GM12892 (cell line): ENCODE data around the gene DNAJC12.
"Not testable (repeated sequence)": the region's sequence is repeated elsewhere in the genome, so short reads cannot be mapped to it uniquely, and the experiment has no call there.

Experiments used
- DNase-seq: peaks from one replicate; pipeline ENCODE4 v3.0.0; 2011; ENCODE audit not compliant: insufficient read length
- FAIRE-seq: peaks from 2 replicates; lab custom pipeline; 2011; peaks lifted over from hg19 to GRCh38; lab: Jason Lieb, UNC
- POLR2A ChIP-seq: IDR thresholded peaks from 2 replicates; pipeline ENCODE4 v1.6.1; 2011; ENCODE audit warnings: low read depth, low read length, control low read depth
- POLR2AphosphoS5 ChIP-seq: IDR thresholded peaks from 2 replicates; pipeline ENCODE4 v1.6.1; 2011; ENCODE audit warnings: low read depth, low read length, control low read depth
- TAF1 ChIP-seq: IDR thresholded peaks from 2 replicates; pipeline ENCODE4 v1.6.1; 2011; ENCODE audit warnings: low read depth, mild to moderate bottlenecking, control low read depth, low read length, borderline replicate concordance

The DNAJC12 gene

DNA sequence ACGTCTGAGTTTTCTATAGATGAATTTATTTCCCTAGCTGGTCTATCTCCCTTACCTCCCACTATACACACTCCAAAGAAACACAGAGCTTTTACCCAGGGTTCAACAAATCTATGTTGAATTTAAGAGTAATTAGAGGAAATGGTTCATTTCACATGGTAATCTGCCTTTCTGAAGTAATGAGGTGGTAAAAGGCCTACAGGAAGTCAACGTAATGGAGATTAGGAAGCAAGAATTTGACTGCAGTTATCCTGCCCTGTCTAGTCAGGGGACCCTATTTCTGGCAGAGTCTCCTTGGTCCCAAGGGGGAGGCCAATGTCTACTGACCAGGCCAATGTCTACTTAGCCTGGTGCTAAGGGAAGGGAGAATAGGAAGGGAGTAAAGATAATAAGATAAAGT lies 25.1 kb upstream of the DNAJC12 start:
- FAIRE-seq (no peak), DNase-seq (no peak)
- TF ChIP-seq TAF1: no peak
- TF ChIP-seq POLR2A: no peak
- no peak for TF ChIP-seq POLR2AphosphoS5

DNA sequence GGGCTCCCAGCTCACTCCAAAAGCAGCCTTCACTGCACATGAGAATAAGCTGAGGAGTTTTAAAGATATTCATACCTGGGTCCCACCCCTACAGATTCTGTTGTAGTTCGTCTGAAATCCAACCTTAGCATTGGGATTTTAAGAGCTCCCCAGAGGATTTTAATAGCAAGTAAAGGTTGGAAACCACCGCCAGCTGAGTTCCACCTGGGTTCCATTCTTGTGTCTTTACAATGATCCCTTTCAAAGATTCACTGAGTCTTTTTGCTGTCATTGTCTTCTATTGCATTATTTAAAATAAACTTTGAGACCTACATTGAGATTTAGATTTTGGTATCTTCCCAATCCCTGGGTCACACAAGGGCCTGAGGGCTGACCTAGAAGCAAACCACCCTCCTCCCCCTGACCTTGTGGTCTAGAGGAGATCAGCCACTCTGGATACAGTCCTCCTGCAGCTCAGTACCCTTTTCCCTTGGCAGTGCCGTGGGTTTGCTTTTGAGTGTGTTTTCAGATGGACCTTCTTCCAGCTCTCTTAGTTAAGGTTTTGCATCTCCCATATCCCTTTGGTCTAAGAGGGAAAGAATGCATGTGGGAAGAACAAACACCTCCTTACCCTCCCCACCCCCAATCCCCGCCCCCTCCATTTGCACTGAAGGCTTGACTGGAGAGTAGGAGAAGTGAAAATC lies 23.9 kb upstream of the DNAJC12 start:
- FAIRE-seq (peak; percentile 17), DNase-seq (no peak)
- TF ChIP-seq POLR2AphosphoS5 (no peak), TAF1 (no peak), POLR2A (no peak)

DNA sequence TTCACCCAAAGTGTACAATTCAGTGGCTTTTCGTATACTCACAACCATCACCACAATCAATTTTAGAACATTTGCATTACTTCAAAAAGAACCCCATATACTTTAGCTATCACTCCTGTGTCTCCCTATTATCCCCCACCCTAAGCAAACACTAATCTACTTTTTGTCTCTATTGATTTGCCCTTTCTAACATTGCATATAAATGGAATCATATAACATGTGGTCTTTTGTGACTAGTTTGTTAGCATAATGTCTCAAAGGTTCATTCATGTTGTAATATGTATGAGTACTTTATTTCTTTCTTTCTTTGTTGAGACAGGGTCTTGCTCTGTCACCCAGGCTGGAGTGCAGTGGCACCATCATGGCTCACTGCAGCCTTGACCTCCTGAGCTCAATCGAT lies 21.0 kb upstream of the DNAJC12 start:
- FAIRE-seq: no peak
- no peak for DNase-seq
- TF ChIP-seq POLR2AphosphoS5: no peak
- no peak for TF ChIP-seq POLR2A
- no peak for TF ChIP-seq TAF1

DNA sequence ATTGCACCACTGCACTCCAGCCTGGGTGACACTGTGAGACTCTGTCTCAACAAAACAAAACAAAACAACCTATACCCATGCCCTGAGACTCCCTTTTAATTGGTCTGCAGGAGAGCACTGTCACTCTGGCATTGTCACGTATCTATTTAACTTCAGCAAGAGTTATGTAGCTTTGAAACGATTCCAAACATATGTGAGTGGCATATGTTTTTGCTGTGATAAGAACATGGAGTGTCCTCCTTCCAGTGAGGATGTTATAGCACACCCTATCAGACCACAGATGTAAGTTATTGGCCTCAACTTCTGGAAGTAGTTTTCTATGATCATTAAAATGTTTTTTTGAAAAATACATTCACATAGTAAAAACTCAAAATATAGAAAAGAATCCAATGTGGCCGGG lies 15.5 kb upstream of the DNAJC12 start:
- FAIRE-seq (no peak), DNase-seq (no peak)
- TF ChIP-seq TAF1 (no peak), POLR2AphosphoS5 (no peak)

DNA sequence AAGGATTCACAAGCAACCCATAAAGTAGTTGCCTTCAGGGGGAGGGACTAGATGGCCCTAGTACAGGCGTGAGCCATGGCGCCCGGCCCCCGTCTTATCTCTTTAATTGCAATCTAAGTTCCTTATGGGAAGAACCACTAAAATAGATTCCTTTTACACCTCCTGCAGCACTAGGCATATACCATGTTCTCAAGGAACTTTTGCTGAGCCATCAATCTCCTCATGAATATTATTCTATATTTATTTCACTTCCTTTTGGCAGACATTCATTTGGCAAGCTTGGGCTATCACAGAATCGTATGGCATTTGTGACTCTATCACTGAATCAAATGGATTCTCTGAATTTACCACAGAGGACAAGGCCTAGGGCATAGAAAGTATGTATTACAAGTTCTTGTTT lies 14.8 kb upstream of the DNAJC12 start:
- FAIRE-seq: no peak
- TF ChIP-seq POLR2AphosphoS5 (no peak), TAF1 (no peak), POLR2A (no peak)
- DNase-seq: no peak

DNA sequence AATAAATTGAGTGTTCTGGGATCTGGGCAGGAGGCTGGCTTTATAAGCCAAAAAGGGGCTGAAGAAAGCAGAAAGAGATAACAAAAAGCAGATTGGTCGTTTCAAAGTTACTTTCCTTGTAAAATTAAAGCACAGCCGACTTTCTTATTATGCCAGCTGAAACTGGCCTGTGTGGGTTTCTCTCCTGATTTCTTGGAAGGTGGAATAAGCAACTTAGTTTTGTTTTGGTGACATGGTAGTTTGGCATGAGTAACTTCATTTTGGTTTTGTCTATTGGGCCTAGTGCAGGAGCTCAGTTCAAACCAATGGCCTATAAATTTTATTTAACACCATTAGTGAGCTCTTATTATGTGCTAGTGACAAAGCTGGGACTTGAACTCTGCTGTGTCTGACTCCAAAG lies 13.2 kb upstream of the DNAJC12 start:
- no peak for TF ChIP-seq POLR2AphosphoS5
- no peak for TF ChIP-seq POLR2A
- TF ChIP-seq TAF1: no peak
- DNase-seq (no peak), FAIRE-seq (no peak)

DNA sequence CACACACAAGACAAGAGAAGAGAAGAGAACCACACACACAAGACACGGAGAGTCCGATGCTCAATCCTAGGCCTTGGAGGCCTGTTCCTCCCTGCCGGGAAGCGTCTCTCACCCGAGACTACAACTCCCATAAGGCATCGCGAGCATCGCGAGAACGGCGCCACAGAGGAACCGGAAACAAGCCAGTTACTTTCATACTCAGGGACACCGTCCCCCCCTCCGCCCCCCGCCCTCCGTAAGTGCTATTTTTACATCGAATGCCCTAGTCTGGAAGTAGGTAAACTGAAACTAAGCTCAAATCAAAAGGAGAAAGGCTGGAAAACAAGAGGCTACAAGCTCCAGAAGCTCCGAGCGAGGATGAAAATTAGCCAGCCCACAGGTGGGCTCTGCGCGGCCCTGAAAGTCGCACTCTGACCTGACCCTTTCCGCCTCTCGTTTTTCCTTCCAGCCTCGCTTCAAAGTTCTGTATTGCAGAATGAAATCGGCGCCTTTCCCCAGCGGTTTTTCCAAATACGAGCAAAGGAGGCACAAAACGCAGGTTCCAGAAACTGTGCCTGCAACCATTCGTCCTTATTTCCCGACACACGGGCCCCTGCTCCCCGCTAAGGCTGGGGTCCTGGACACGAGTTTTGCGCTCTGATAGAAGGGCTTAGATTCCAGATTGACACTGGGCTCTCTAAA lies 11.5 kb upstream of the DNAJC12 start:
- DNase-seq (peak; percentile 75), FAIRE-seq (peak; percentile 80)
- TF ChIP-seq POLR2A (peak; percentile 66; the same call in 1 of the 2 replicates), POLR2AphosphoS5 (peak; percentile 59; the same call in 1 of the 2 replicates), TAF1 (peak; percentile 75; the same call in 1 of the 2 replicates)

DNA sequence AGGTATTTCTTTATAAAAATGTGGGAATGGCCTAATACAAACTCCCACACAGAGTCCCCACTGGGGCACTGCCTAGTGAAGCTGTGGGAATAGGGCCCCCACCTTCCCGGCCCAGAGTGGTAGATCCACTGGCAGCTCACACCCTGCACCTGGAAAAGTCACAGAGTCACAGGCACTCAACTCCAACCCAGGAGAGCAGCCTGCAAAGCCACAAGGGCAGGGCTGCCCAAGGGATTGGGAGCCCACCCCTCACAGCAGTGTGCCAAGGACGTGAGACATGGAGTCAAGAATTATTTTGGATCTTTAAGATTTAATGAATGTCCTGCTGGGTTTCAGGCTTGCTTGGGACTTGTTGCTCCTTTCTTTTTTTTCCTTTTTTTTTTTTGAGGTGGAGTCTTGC lies 5.3 kb upstream of the DNAJC12 start:
- TF ChIP-seq TAF1: no peak
- no peak for TF ChIP-seq POLR2A
- no peak for TF ChIP-seq POLR2AphosphoS5
- no peak for DNase-seq
- FAIRE-seq: no peak

DNA sequence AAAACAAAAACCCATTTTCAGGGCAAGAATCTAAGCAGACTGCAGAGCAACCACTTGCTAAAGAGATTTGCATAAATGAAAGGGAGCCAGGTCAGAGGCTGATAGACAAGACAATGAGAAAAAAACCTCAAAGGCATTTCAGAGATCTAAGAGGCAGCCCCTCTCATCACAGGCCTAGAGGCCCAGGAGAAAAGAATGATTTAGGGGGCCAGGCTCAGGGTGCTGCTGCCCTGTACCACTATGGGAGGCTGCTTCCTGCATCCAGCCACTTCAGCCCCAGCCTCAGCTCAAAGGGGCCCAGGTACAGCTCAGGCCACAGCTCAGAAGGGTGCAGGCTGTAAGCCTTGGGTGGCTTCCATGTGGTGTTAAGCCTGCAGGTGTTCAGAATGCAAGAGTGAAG lies 3.7 kb upstream of the DNAJC12 start:
- TF ChIP-seq POLR2AphosphoS5 (no peak), TAF1 (no peak), POLR2A (no peak)
- FAIRE-seq (no peak), DNase-seq (no peak)

DNA sequence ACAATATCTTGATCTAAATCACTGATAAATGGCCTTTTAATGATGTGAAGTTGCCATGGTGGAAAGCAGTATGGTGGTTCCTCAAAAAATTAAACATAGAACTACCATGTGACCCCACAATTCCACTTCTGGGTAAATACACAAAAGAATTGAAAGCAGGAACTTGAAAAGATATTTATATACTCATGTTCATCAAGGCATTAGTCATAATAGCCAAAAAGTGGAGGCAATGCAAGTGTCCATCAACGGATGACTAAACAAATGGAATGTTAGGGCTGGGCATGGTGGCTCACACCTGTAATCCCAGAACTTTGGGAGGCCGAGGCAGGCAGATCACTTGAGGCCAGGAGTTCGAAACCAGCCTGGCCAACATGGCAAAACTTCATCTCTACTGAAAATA lies 2.0 kb upstream of the DNAJC12 start:
- DNase-seq (no peak), FAIRE-seq (no peak)

DNA sequence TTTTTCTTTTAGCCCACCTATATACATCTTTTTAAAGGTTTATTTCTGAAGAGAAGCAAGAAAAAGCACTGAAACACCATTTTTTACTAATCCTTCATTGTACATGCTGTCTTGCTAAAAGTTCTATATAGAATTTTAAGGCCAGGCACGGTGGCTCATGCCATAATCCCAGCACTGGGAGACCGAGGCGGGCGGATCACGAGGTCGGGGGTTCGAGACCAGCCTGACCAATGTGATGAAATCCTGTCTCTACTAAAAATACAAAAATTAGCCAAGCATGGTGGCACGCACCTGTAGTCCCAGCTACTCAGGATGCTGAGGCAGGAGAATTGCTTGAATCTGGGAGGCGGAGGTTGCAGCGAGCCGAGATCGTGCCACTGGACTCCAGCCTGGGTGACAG lies 1.5 kb upstream of the DNAJC12 start:
- FAIRE-seq, DNase-seq: not testable (repeated sequence)

More for the DNA sequence above, 2.0 kb upstream of the DNAJC12 start:
- TF ChIP-seq POLR2A (no peak), TAF1 (no peak), POLR2AphosphoS5 (no peak)

DNA sequence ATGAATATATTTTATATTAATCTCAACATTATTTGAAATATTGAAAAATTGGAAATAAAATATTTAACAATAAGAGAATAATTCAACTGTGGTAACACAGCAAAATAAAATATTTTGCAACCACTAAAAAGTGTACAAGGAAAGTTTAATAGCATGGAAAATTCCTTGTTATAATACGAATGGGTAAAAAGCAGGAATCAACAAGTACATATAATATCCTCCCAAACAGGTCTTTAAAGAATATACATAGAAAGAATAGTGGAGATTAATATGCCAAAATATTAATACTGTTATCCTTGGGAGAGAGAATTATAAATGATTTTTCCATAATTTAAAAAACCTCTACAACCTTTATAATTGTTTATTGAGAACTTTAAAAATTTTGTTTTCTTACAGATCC lies 1.0 kb downstream of the DNAJC12 start:
- FAIRE-seq (no peak), DNase-seq (no peak)
- no peak for TF ChIP-seq POLR2AphosphoS5
- no peak for TF ChIP-seq TAF1
- no peak for TF ChIP-seq POLR2A
